Gastrocnemius medialis (tissue), 4 donors: ENCODE results near the gene MROH2A.

Source experiments
- POLR2A ChIP-seq, 2 donors: fragments of 450-650 bp; IDR thresholded peaks; one replicate each; pipeline ENCODE4 v1.6.1; 2017; ENCODE audit warnings: antibody characterized with exemption in 2 of 2, mild to moderate bottlenecking in 2 of 2, moderate library complexity in 2 of 2
- TF ChIP-seq, protein P1 (sequence below), 5 experiments: fragments of 450-650 bp in 3 of 5; fragments of 200-600 bp in 2 of 5; sonication (generic) in 2 of 5; IDR thresholded peaks in 4 of 5; conservative IDR thresholded peaks in 1 of 5; 1 replicate in 4 of 5; 2 replicates in 1 of 5; pipeline ENCODE4 v1.5.1; 2016 to 2019; ENCODE audit warnings: antibody characterized with exemption in 5 of 5, mild to moderate bottlenecking in 3 of 5, moderate library complexity in 3 of 5

DNA sequence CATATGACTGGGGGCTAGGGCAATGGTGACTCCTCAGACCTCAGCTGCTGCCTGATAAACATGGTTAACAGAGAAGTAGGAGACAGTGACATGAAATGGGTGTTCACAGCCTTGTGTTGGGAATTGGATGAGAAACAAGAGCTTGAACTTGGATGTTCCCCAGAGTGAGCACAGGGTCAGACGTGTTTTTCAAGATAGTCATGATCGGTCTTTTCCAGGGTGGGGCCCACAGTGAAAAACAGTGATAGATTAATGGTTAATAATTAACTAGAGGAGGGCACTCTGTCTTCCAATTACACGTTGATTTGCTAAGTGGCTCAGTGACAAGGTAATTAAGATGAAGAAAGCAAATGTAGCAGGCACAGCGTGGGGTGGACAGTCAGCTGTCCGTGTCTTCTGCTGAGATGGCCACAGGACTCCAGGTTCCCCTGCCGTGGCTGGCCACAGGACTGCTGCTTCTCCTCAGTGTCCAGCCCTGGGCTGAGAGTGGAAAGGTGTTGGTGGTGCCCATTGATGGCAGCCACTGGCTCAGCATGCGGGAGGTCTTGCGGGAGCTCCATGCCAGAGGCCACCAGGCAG, 49.3 kb upstream of the MROH2A start, which contains the start of gene UGT1A3:
- TF ChIP-seq, protein P1, sequence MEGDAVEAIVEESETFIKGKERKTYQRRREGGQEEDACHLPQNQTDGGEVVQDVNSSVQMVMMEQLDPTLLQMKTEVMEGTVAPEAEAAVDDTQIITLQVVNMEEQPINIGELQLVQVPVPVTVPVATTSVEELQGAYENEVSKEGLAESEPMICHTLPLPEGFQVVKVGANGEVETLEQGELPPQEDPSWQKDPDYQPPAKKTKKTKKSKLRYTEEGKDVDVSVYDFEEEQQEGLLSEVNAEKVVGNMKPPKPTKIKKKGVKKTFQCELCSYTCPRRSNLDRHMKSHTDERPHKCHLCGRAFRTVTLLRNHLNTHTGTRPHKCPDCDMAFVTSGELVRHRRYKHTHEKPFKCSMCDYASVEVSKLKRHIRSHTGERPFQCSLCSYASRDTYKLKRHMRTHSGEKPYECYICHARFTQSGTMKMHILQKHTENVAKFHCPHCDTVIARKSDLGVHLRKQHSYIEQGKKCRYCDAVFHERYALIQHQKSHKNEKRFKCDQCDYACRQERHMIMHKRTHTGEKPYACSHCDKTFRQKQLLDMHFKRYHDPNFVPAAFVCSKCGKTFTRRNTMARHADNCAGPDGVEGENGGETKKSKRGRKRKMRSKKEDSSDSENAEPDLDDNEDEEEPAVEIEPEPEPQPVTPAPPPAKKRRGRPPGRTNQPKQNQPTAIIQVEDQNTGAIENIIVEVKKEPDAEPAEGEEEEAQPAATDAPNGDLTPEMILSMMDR (IDR thresholded peaks at IDR 0.05 in 4 of 5, conservative IDR thresholded peaks at IDR 0.05 in 1 of 5) = no peak
- TF ChIP-seq POLR2A (IDR thresholded peaks at IDR 0.05) = no peak
